B cell (primary cell): ENCODE data around the gene LARGE1. TPM values are rescaled to one million over a fixed set of nuclear protein-coding genes. Genes with fewer than 3 reads are reported as not detected.

Experiments
- ATAC-seq: fragments of 200-7000 bp; cut with Tn5 transposase; one replicate; pipeline ENCODE4 v1.10.0; 2021; ENCODE audit warnings: low read depth, mild to moderate bottlenecking, moderate number of reproducible peaks, moderate library complexity
- CTCF ChIA-PET: fragments of 350-600 bp; sonication (Branson Sonifier 250); formaldehyde crosslinking; loops from one replicate; lab custom pipeline; 2021; ENCODE audit warnings: antibody characterized with exemption, inconsistent platforms; lab: Charles Lee
- POLR2A ChIA-PET: fragments of 350-600 bp; sonication (Branson Sonifier 250); formaldehyde crosslinking; loops from one replicate; lab custom pipeline; 2021; ENCODE audit warnings: antibody characterized with exemption; lab: Charles Lee
- DNase-seq: peaks from one replicate; pipeline ENCODE4 v3.0.0; 2013
- H2AFZ ChIP-seq: 2 replicates; pipeline ENCODE4 v1.6.1; 2012; ENCODE audit warnings: mild to moderate bottlenecking, low read depth, low read length; ENCODE audit not compliant: insufficient read depth, poor library complexity, severe bottlenecking
- H3K27ac ChIP-seq, 2 donors: 1 replicate in 1 of 2; 2 replicates in 1 of 2; pipeline ENCODE4 v1.5.1; 2012 to 2013; ENCODE audit warnings: low read length in 2 of 2, mild to moderate bottlenecking in 2 of 2, moderate library complexity in 1 of 2
- H3K27me3 ChIP-seq, 4 experiments: fragments of 200-600 bp in 1 of 4; sonication (generic) in 1 of 4; replicated peaks in 1 of 4; 1 replicate in 2 of 4; 2 replicates in 2 of 4; pipeline versions ENCODE4 v1.6.1 to v1.7.0; 2013 to 2016; ENCODE audit warnings: low read length in 3 of 4, mild to moderate bottlenecking in 2 of 4, mixed read lengths in 1 of 4, moderate library complexity in 1 of 4; ENCODE audit not compliant: insufficient read depth in 4 of 4, control insufficient read depth in 3 of 4; ENCODE audit errors: control extremely low read depth in 1 of 4
- H3K36me3 ChIP-seq, 2 experiments: replicated peaks in 1 of 2; 1 replicate in 1 of 2; 2 replicates in 1 of 2; pipeline versions ENCODE4 v1.6.1 to v1.7.1; 2013; ENCODE audit warnings: low read length in 1 of 2; ENCODE audit not compliant: insufficient read depth in 2 of 2, control insufficient read depth in 1 of 2; ENCODE audit errors: control extremely low read depth in 1 of 2, extremely low read depth in 1 of 2
- H3K4me1 ChIP-seq, 2 donors: fragments of 200-600 bp in 1 of 2; sonication (generic) in 1 of 2; 1 replicate in 1 of 2; 2 replicates in 1 of 2; pipeline versions ENCODE4 v1.5.1 to v1.6.1; 2013 to 2017; ENCODE audit warnings: low read length in 2 of 2; ENCODE audit not compliant: control insufficient read depth in 2 of 2, insufficient read depth in 2 of 2
- H3K4me2 ChIP-seq: replicated peaks from 2 replicates; pipeline ENCODE3; 2012; ENCODE audit warnings: mild to moderate bottlenecking, low read depth, low read length; ENCODE audit not compliant: poor library complexity, severe bottlenecking
- H3K4me3 ChIP-seq, 5 experiments: fragments of 200-600 bp in 1 of 5; sonication (generic) in 1 of 5; 1 replicate in 3 of 5; 2 replicates in 2 of 5; pipeline versions ENCODE4 v1.5.1 to v1.7.0; 2011 to 2016; ENCODE audit warnings: low read length in 4 of 5, mild to moderate bottlenecking in 4 of 5, low read depth in 2 of 5, control low read depth in 1 of 5, moderate library complexity in 1 of 5; ENCODE audit not compliant: insufficient read depth in 1 of 5; ENCODE audit errors: control extremely low read depth in 1 of 5, extremely low read depth in 1 of 5
- H3K79me2 ChIP-seq: fragments of 200-600 bp; sonication (generic); one replicate; pipeline ENCODE4 v1.6.0; 2016; ENCODE audit warnings: low read length; ENCODE audit not compliant: control insufficient read depth, insufficient read depth
- H3K9ac ChIP-seq: fragments of 200-600 bp; sonication (generic); 2 replicates; pipeline ENCODE4 v1.6.1; 2017; ENCODE audit warnings: mild to moderate bottlenecking, low read length, moderate library complexity
- H3K9me3 ChIP-seq, 3 donors: one replicate each; pipeline versions ENCODE4 v1.6.1 to v1.7.1; 2013; ENCODE audit warnings: low read length in 2 of 3; ENCODE audit not compliant: control insufficient read depth in 2 of 3, insufficient read depth in 1 of 3; ENCODE audit errors: control extremely low read depth in 1 of 3
- H4K20me1 ChIP-seq: 2 replicates; pipeline ENCODE4 v1.6.0; 2012; ENCODE audit warnings: mild to moderate bottlenecking, low read length; ENCODE audit not compliant: insufficient read depth, control insufficient read depth, poor library complexity, severe bottlenecking
- H3K27ac Mint-ChIP-seq: one replicate; pipeline ENCODE4 v1.8.0; 2021; ENCODE audit warnings: mixed read lengths
- H3K27me3 Mint-ChIP-seq: one replicate; pipeline ENCODE4 v1.8.0; 2021; ENCODE audit warnings: mixed read lengths
- H3K4me1 Mint-ChIP-seq: one replicate; pipeline ENCODE4 v1.8.0; 2021; ENCODE audit warnings: mixed read lengths
- H3K4me3 Mint-ChIP-seq: one replicate; pipeline ENCODE4 v1.8.0; 2021; ENCODE audit warnings: mixed read lengths
- H3K9me3 Mint-ChIP-seq: one replicate; pipeline ENCODE4 v1.8.0; 2022; ENCODE audit warnings: mixed read lengths; ENCODE audit not compliant: insufficient read depth
- EZH2 ChIP-seq: IDR thresholded peaks from 2 replicates; pipeline ENCODE4 v1.6.1; 2012; ENCODE audit warnings: borderline replicate concordance, low read depth, mild to moderate bottlenecking, moderate library complexity, low read length; ENCODE audit not compliant: insufficient read depth, poor library complexity, severe bottlenecking
- WGBS: methylation state at CpG from one replicate; pipeline ENCODE4 v1.1.5; 2013; ENCODE audit warnings: missing lambda C conversion rate; ENCODE audit not compliant: insufficient coverage; 5-methylcytosine and 5-hydroxymethylcytosine counted together
- intact Hi-C: fragments of 100-400 bp; cut with micrococcal nuclease; formaldehyde crosslinking; loops from one replicate; pipeline ENCODE4 v1.10.0; 2022
- polyA plus RNA-seq: library from polyadenylated mRNA; depleted of rRNA; stranded (reverse); fragments of >200 nt; gene quantifications from 2 replicates; pipeline ENCODE4 v1.2.3, GENCODE V29; 2012
- total RNA-seq, 2 donors: library from RNA; stranded (reverse); fragments of 120-200 nt in 1 of 2; gene quantifications; 1 replicate in 1 of 2; 2 replicates in 1 of 2; pipeline versions ENCODE4 v1.2.3 to v1.2.4, GENCODE V29; 2013 to 2022
- TF ChIP-seq, protein P1 (sequence below): fragments of 200-600 bp; IDR thresholded peaks from one replicate; pipeline ENCODE4 v1.8.0; 2022; ENCODE audit warnings: antibody characterized with exemption, mild to moderate bottlenecking

Gene LARGE1
- total and polyA plus RNA-seq, 2 donors (not counting 1 experiment from before 2014, with no cell fraction given), result 20.7 to 82.0 TPM

DNA sequence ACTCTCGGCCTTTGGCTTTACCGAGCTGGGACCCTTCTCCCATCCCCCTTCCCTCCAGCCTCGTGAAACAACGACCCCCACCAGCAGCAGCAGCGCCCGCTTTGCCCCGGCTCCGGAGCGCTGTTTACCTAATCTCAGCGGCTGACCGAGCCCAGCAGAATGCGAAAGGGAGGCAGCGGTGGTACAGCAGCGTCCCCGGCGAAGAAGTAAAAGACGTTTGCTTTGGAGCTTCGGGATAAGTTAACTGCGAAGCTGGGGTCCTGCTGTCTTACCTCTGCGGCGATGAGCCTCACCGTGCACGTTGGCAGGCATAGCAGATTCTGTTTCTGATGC lies 2.0 kb upstream of the LARGE1 start:
- H3K36me3 ChIP-seq, result no peaks in the 10 kb centered on the region
- intact Hi-C loops, result loop anchor here (2.0 kb wide), 1 partner anchor 70 kb away; no protein-coding TSS in a partner anchor
- ATAC-seq (no peak), DNase-seq (peak; percentile 58)
- H3K4me2 ChIP-seq, result peak overlapping the region; percentile 100
- peaks cover 35 to 45% of the 10 kb centered on the region in 2 donors for H3K4me1 ChIP-seq
- H3K27ac Mint-ChIP-seq, result peak overlapping the region; percentile 69
- H3K9me3 Mint-ChIP-seq, result no peaks in the 10 kb centered on the region
- peaks cover 0 to 9% (median 5%) of the 10 kb centered on the region in 3 donors for H3K9me3 ChIP-seq
- H3K27ac ChIP-seq, result no peak overlapping the region
- no peak for TF ChIP-seq EZH2
- TF ChIP-seq, protein P1, sequence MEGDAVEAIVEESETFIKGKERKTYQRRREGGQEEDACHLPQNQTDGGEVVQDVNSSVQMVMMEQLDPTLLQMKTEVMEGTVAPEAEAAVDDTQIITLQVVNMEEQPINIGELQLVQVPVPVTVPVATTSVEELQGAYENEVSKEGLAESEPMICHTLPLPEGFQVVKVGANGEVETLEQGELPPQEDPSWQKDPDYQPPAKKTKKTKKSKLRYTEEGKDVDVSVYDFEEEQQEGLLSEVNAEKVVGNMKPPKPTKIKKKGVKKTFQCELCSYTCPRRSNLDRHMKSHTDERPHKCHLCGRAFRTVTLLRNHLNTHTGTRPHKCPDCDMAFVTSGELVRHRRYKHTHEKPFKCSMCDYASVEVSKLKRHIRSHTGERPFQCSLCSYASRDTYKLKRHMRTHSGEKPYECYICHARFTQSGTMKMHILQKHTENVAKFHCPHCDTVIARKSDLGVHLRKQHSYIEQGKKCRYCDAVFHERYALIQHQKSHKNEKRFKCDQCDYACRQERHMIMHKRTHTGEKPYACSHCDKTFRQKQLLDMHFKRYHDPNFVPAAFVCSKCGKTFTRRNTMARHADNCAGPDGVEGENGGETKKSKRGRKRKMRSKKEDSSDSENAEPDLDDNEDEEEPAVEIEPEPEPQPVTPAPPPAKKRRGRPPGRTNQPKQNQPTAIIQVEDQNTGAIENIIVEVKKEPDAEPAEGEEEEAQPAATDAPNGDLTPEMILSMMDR, result no peak
- H3K79me2 ChIP-seq, result peaks cover 35% of the 10 kb centered on the region
- CTCF ChIA-PET, result interaction anchor here (0.8 to 5.4 kb wide), 15 partner anchors 11 to 622 kb away, joined by 3 to 68 read pairs (median 4); no protein-coding TSS in a partner anchor
- H3K4me3 Mint-ChIP-seq, result peak overlapping the region; percentile 89
- H4K20me1 ChIP-seq, result peaks cover 27% of the 10 kb centered on the region
- 1% methylated on average over 18 of the region's 23 CpGs for WGBS
- H3K9ac ChIP-seq, result peak overlapping the region; percentile 82
- H3K4me3 ChIP-seq, result peak overlapping the region; percentile 25 to 89 (median 70)
- POLR2A ChIA-PET, result interaction anchor here (1.4 kb wide), 2 partner anchors 353 to 401 kb away, joined by 3 to 4 read pairs; no protein-coding TSS in a partner anchor
- peaks cover 0 to 22% (median 3%) of the 10 kb centered on the region in 4 experiments for H3K27me3 ChIP-seq
- peak overlapping the region; percentile 69 for H2AFZ ChIP-seq
- peaks cover 2% of the 10 kb centered on the region for H3K27me3 Mint-ChIP-seq
- peaks cover 40% of the 10 kb centered on the region for H3K4me1 Mint-ChIP-seq
